HG02885 (cell line): Measurements from ENCODE around the gene PYGO1.
"Not testable (repeated sequence)": the region's sequence is repeated elsewhere in the genome, so short reads cannot be mapped to it uniquely, and the experiment has no call there.

Source experiments
- ATAC-seq: cut with Tn5 transposase; IDR thresholded peaks from one replicate; pipeline ENCODE4 v1.9.1; 2021; ENCODE audit warnings: mild to moderate bottlenecking; ENCODE audit not compliant: unreplicated experiment, poor library complexity

Gene PYGO1

DNA sequence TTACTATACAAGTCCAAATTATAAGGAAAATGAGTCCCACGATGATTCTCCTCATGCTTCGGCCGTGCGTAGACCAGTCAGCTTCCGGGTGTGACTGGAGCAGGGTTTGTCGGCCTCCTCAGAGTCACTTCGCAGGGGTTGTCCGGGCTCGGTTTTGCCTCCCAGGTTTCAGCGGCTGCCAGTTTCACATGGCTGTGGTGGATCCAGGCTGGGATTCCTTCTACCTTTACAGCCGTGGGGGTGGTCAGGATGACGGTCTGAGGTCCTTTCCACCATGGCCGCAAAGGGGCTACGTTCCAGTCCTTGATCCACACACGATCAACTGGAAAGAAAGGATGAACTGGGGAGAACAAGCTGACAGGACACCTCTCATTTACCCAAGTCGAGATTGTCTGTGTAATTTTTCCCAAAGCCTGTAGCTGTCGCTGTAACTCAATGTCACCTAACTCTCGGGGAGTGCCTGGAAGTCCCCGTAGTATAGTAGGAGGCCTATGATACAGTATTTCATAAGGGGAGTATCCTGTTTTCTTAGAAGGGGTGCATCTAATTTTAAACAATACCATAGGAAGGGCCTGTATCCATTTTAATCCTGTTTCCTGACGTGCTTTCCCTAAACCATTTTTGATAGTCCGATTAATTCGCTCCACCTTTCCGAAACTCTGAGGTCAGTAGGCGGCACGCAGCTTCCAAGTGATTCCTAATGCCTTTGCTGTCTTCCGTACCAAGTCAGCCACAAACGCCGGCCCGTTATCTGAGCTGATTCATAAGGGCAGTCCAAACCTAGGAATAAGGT, 74.3 kb downstream of the PYGO1 start:
- ATAC-seq: not testable (repeated sequence)

DNA sequence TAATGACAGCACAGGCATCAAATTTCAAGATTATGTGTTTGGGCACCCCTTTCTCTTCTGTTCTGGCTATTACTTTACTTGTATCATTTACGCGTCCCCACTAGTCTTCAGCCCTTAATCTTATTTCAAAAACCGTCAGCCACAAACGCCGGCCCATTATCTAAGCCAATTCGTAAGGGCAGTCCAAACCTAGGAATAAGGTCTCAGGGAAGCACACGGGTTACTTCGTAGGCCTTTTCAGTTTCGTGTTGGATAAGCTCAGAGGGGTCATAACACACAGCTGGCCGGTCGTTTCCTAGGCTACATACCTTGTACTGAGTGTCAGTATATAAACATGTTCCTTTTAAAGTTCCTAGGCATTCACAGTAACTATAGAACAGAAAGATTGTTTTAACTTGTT, 75.0 kb downstream of the PYGO1 start:
- no peak for ATAC-seq

DNA sequence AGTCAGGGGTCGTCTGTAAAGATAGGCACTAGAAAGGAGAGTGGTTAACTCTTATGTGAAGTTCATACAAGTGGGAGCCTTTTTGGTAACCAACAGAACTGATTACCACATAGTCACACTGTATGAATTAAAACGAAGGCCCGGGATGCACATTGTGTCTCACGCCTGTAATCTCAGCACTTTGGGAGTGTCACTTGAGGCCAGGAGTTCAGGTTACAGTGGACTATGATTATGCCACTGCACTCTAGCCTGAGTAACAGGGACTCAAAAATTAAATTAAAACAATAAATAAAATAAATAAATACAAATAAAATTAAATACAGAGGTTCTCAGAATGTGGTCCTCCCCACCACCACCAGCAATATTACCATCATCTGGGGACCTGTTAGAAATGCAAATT, 80.6 kb downstream of the PYGO1 start:
- ATAC-seq: no peak

DNA sequence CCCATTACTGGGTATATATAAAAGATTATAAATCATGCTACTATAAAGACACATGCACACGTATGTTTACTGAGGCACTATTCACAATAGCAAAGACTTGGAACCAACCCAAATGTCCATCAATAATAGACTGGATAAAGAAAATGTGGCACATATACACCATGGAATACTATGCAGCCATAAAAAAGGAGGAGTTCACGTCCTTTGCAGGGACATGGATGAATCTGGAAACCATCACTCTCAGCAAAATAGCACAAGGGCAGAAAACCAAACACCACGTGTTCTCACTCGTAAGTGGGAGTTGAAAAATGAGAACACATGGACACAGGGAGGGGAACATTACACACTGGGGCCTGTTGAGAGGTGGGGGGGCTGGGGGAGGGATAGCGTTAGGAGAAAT, 82.7 kb downstream of the PYGO1 start:
- ATAC-seq: not testable (repeated sequence)

DNA sequence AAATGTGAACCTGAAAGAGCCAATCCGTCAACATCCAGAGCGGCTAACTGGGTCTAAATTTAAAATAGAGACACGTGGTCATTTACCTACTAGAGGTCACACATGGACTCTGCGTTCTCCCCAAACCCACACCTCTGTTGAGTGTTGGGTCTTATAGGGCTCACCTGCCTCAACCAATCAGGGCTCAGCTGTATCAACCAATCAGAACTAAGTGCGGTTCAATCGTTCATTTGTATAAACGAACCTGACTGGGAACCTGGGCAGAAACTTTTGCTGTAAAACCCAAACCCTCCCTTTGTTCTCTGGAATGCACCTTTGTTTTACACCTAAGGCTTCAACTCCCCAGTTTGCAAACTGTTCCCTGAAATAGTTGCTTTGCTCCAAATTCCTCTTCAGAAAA, 89.0 kb downstream of the PYGO1 start:
- no peak for ATAC-seq

DNA sequence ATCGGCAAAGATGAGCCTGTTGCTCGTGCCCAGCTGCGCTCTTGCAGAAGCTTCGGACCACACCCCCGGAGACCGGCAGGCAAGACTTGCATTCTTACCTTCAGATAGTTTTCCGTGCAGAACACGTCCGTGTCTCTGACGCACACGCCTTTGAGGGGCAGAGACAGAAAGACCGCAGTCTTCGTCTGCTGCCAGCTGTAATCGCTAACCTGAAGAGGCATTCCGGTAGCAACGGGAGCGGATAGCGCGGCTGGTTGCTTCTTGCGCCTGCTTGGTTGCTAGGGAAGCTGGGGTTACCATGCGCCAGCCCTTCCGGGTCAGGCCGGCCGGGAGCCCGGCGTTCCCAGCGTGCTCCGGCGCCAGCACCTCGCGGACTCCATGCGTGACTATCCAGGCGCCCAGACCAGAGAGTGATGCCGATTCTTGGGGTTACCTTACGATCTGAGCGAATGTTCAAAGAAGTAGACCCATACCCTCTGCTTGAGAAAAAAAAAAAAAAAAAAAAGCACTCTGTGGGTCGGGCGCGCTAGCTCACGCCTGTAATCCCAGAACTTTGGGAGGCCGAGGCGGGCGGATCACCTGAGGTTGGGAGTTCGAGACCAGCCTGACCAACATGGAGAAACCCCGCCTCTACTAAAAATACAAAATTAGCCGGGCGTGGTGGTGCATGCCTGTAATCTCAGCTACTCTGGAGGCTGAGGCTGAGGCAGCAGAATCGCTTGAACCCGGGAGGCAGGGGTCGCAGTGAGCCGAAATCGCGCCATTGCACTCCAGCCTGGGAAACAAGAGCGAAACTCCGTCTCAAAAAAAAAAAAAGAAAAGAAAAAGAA, 89.8 kb downstream of the PYGO1 start:
- ATAC-seq: peak; percentile 100

DNA sequence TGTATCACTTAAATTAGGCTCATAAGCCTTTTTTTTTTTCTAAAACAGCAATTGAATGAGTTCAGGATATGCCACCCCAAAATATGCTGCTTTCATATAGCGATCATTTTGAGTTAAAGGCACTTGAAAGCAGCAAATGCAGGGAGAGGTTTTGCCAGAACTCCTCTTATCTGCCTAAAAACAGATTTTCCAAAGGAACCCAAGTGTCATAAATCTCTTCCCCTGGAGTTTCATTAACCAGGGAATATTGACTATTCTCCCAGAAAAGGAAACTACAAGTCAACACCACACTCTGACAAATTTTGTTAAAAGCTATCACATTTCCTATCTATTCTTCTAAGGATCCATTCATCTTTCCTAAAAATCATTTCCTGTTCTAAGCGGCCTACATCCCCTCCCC, 91.4 kb downstream of the PYGO1 start:
- no peak for ATAC-seq

DNA sequence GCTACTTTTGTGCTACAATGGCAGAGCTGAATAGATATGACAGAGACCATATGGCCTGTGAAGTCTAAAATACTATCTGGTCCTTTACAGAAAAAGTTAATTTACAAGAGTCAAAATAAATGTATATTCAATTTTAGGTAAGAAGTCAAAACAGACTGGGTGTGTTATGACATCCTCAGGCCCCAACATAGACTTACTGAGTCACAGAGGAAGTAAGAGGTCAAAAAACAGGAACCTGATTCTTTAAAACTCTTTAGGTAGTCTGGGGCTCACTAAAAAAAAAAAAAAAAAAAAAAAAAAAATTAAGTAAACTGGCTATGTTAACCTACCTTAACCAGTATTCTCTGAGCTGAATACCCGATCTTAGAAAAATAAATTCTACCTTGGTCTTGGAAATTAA, 93.2 kb downstream of the PYGO1 start:
- no peak for ATAC-seq

DNA sequence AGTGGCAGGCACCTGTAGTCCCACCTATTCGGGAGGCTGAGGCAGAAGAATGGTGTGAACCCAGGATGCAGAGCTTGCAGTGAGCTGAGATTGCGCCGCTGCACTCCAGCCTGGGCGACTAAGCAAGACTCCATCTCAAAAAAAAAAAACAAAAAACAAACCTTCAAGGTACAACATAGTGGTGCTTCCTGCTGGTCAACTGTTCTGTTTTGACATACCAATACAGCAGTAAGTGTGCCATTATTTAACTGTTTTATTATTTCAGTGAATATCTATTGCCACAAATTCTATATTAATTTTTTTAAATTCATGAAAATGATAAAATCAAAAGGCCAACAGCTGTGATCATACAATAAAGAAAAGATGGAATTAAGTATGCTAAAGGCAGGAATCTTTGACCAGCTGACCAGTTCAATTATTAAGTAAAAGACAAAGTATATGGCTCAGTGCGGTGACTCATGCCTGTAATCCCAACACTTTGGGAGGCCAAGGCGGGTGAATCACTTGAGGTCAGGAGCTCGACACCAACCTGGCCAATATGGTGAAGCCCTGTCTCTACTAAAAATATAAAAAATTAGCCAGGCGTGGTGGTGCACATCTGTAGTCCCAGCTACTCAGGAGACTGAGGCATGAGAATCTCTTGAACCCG, 99.1 kb downstream of the PYGO1 start:
- not testable (repeated sequence) for ATAC-seq
